H1 (cell line): ENCODE measurements around the gene SEMA4D. TPM values are rescaled to one million over a fixed set of nuclear protein-coding genes. Genes with fewer than 3 reads are reported as not detected.

ENCODE experiments used
- CTCF ChIA-PET: fragments of 300-600 bp; sonication (Branson Sonifier 250); formaldehyde crosslinking; loops from one replicate; lab custom pipeline; 2021; ENCODE audit not compliant: partially characterized antibody; lab: Charles Lee
- POLR2A ChIA-PET: fragments of 300-600 bp; sonication (Branson Sonifier 250); formaldehyde crosslinking; loops from one replicate; lab custom pipeline; 2021; ENCODE audit warnings: inconsistent platforms; ENCODE audit not compliant: partially characterized antibody; lab: Charles Lee
- DNase-seq, 2 experiments: peaks; one replicate each; pipeline versions ENCODE4 v3.0.0 to v3.0.0-alpha.2; 2010 to 2022; ENCODE audit warnings: low spot score in 2 of 2, low read depth in 1 of 2, mixed read lengths in 1 of 2
- FAIRE-seq: peaks from 2 replicates; lab custom pipeline; 2011; peaks lifted over from hg19 to GRCh38; lab: Jason Lieb, UNC
- H2AFZ ChIP-seq: 2 replicates; pipeline ENCODE4 v1.8.1; 2012; ENCODE audit warnings: low read length, inconsistent platforms
- H2AK5ac ChIP-seq: 2 replicates; pipeline ENCODE4 v1.6.1; 2013; ENCODE audit warnings: low read depth, low read length
- H2BK120ac ChIP-seq: replicated peaks from 2 replicates; pipeline ENCODE3; 2013; ENCODE audit warnings: low read depth, low read length, inconsistent platforms
- H2BK12ac ChIP-seq: 2 replicates; pipeline ENCODE4 v1.6.1; 2013; ENCODE audit warnings: low read depth, low read length
- H2BK15ac ChIP-seq: 2 replicates; pipeline ENCODE4 v1.6.1; 2013; ENCODE audit warnings: low read length
- H2BK20ac ChIP-seq: 2 replicates; pipeline ENCODE4 v1.6.1; 2013; ENCODE audit warnings: low read length
- H2BK5ac ChIP-seq: 2 replicates; pipeline ENCODE4 v1.6.1; 2013; ENCODE audit warnings: low read depth, low read length
- H3K14ac ChIP-seq: 2 replicates; pipeline ENCODE4 v1.6.1; 2013; ENCODE audit warnings: inconsistent platforms; ENCODE audit not compliant: insufficient read length
- H3K18ac ChIP-seq: 2 replicates; pipeline ENCODE4 v1.6.1; 2013; ENCODE audit warnings: low read length; ENCODE audit errors: extremely low read depth
- H3K23ac ChIP-seq: 2 replicates; pipeline ENCODE4 v1.6.1; 2013; ENCODE audit warnings: inconsistent platforms; ENCODE audit not compliant: insufficient read length
- H3K23me2 ChIP-seq: 2 replicates; pipeline ENCODE4 v1.6.1; 2013; ENCODE audit warnings: low read depth, low read length
- H3K27ac ChIP-seq: 2 replicates; pipeline ENCODE4 v1.6.1; 2011; ENCODE audit warnings: low read depth, low read length, inconsistent platforms
- H3K27me3 ChIP-seq, 4 experiments: replicated peaks in 1 of 4; 1 replicate in 1 of 4; 2 replicates in 3 of 4; pipeline versions ENCODE4 v1.6.1 to v1.8.1; 2011 to 2013; ENCODE audit warnings: low read length in 3 of 4, mild to moderate bottlenecking in 3 of 4, inconsistent platforms in 2 of 4, mixed read lengths in 2 of 4, moderate library complexity in 1 of 4; ENCODE audit not compliant: control insufficient read depth in 3 of 4, insufficient read depth in 3 of 4; ENCODE audit errors: extremely low read depth in 1 of 4
- H3K36me3 ChIP-seq, 4 experiments: 2 replicates each; pipeline versions ENCODE4 v1.6.1 to v1.8.1; 2011 to 2013; ENCODE audit warnings: mild to moderate bottlenecking in 4 of 4, low read length in 3 of 4, moderate library complexity in 2 of 4, control low read depth in 1 of 4, inconsistent platforms in 1 of 4; ENCODE audit not compliant: insufficient read depth in 4 of 4, control insufficient read depth in 2 of 4
- H3K4ac ChIP-seq: replicated peaks from 2 replicates; pipeline ENCODE3; 2013; ENCODE audit warnings: low read length, low read depth, mixed read lengths, inconsistent platforms; ENCODE audit not compliant: insufficient read length
- H3K4me1 ChIP-seq, 4 experiments: replicated peaks in 1 of 4; 1 replicate in 1 of 4; 2 replicates in 3 of 4; pipeline versions ENCODE4 v1.6.1 to v1.8.1; 2011 to 2013; ENCODE audit warnings: low read length in 3 of 4, inconsistent platforms in 2 of 4, mixed read lengths in 1 of 4; ENCODE audit not compliant: insufficient read depth in 4 of 4, control insufficient read depth in 3 of 4
- H3K4me2 ChIP-seq, 2 experiments: 2 replicates each; pipeline versions ENCODE4 v1.6.1 to v1.8.1; 2011 to 2013; ENCODE audit warnings: low read depth in 2 of 2, low read length in 2 of 2, control low read depth in 1 of 2, inconsistent platforms in 1 of 2, mild to moderate bottlenecking in 1 of 2; ENCODE audit not compliant: insufficient read depth in 1 of 2
- H3K4me3 ChIP-seq, 4 experiments: fragments of 200-600, 300-600 bp in 1 of 4; sonication (generic), shearing (Covaris generic), sonication (Bioruptor Twin) in 1 of 4; 2 replicates each; pipeline versions ENCODE4 v1.5.1 to v1.8.1; 2011 to 2016; ENCODE audit warnings: low read length in 4 of 4, low read depth in 3 of 4, control low read depth in 2 of 4, inconsistent platforms in 2 of 4, mild to moderate bottlenecking in 2 of 4, mixed read lengths in 1 of 4, moderate library complexity in 1 of 4; ENCODE audit not compliant: insufficient read depth in 2 of 4; ENCODE audit errors: extremely low read depth in 1 of 4
- H3K56ac ChIP-seq: replicated peaks from 2 replicates; pipeline ENCODE3; 2013; ENCODE audit warnings: low read depth, mild to moderate bottlenecking, mixed read lengths, low read length, inconsistent platforms; ENCODE audit not compliant: insufficient read length
- H3K79me1 ChIP-seq: 2 replicates; pipeline ENCODE4 v1.6.1; 2013; ENCODE audit warnings: low read depth, low read length, control low read depth
- H3K79me2 ChIP-seq, 2 experiments: 2 replicates each; pipeline versions ENCODE4 v1.6.1 to v1.8.1; 2012 to 2013; ENCODE audit warnings: low read length in 2 of 2, mild to moderate bottlenecking in 2 of 2, inconsistent platforms in 1 of 2; ENCODE audit not compliant: insufficient read depth in 2 of 2, control insufficient read depth in 1 of 2
- H3K9ac ChIP-seq, 4 experiments: replicated peaks in 1 of 4; 1 replicate in 1 of 4; 2 replicates in 3 of 4; pipeline versions ENCODE4 v1.6.1 to v1.8.1; 2011 to 2013; ENCODE audit warnings: low read depth in 3 of 4, low read length in 3 of 4, control low read depth in 2 of 4, mild to moderate bottlenecking in 2 of 4, moderate library complexity in 2 of 4, inconsistent platforms in 1 of 4; ENCODE audit errors: extremely low read depth in 1 of 4
- H3K9me3 ChIP-seq, 2 experiments: 2 replicates each; pipeline versions ENCODE4 v1.6.1 to v1.8.1; 2012 to 2013; ENCODE audit warnings: mild to moderate bottlenecking in 2 of 2, moderate library complexity in 2 of 2, control low read depth in 1 of 2, inconsistent platforms in 1 of 2, low read depth in 1 of 2, low read length in 1 of 2, mixed read lengths in 1 of 2; ENCODE audit not compliant: insufficient read depth in 2 of 2
- H4K20me1 ChIP-seq, 2 experiments: replicated peaks in 1 of 2; 2 replicates each; pipeline versions ENCODE3 to v1.8.1; 2011 to 2013; ENCODE audit warnings: inconsistent platforms in 2 of 2, low read length in 2 of 2, mild to moderate bottlenecking in 1 of 2; ENCODE audit not compliant: insufficient read depth in 2 of 2, control insufficient read depth in 1 of 2
- H4K5ac ChIP-seq: 2 replicates; pipeline ENCODE4 v1.6.1; 2013; ENCODE audit warnings: low read length, low read depth, mixed read lengths, inconsistent platforms; ENCODE audit not compliant: insufficient read length
- H4K8ac ChIP-seq: 2 replicates; pipeline ENCODE4 v1.8.0; 2013; ENCODE audit warnings: mild to moderate bottlenecking, moderate library complexity, low read length, inconsistent platforms; ENCODE audit not compliant: insufficient read depth; ENCODE audit errors: extremely low read depth
- H4K91ac ChIP-seq: replicated peaks from 2 replicates; pipeline ENCODE3; 2013; ENCODE audit warnings: low read length, mixed read lengths, inconsistent platforms; ENCODE audit not compliant: insufficient read length
- GABPA ChIP-seq: IDR thresholded peaks from 2 replicates; pipeline ENCODE4 v1.6.1; 2011; ENCODE audit warnings: mild to moderate bottlenecking, low read length, moderate library complexity, borderline replicate concordance; ENCODE audit not compliant: insufficient read depth
- POLR2A ChIP-seq, 2 experiments: IDR thresholded peaks; 1 replicate in 1 of 2; 2 replicates in 1 of 2; pipeline ENCODE4 v1.6.1; 2011; ENCODE audit warnings: low read depth in 2 of 2, low read length in 2 of 2, mild to moderate bottlenecking in 2 of 2; ENCODE audit errors: control extremely low read depth in 1 of 2
- WGBS, 2 experiments: shearing (Covaris generic) in 1 of 2; methylation state at CpG; one replicate each; pipeline versions ENCODE4 v1.1.6 to v1.1.7; 2013 to 2015; ENCODE audit warnings: low lambda C conversion rate in 2 of 2, mixed read lengths in 2 of 2, inconsistent platforms in 1 of 2, low coverage in 1 of 2, missing lambda C conversion rate in 1 of 2; ENCODE audit not compliant: insufficient replicate concordance in 2 of 2, insufficient coverage in 1 of 2, insufficient read length in 1 of 2; ENCODE audit errors: extremely low coverage in 1 of 2, missing lambda C conversion rate in 1 of 2; 5-methylcytosine and 5-hydroxymethylcytosine counted together
- polyA plus RNA-seq, 7 experiments: library from polyadenylated mRNA; depleted of rRNA in 3 of 7; stranded (reverse) in 5 of 7; unstranded in 2 of 7; fragments of >200 nt in 5 of 7; fragments of 200-250 nt in 2 of 7; gene quantifications; 1 replicate in 5 of 7; 2 replicates in 1 of 7; 4 replicates in 1 of 7; pipeline versions ENCODE4 v1.2.1 to v1.2.3, GENCODE V29; 2011 to 2013; ENCODE audit warnings: missing spikeins in 2 of 7, mixed read lengths in 2 of 7
- total RNA-seq: library from RNA; stranded (reverse); fragmentation: NEBNext Ultra II Directional; extraction: Animal tissue kit (Norgen Biotek cat#: 25700); gene quantifications from 2 replicates; pipeline ENCODE4 v1.2.1, GENCODE V29; 2021

SEMA4D gene
- total and polyA plus RNA-seq, 2 of the 8 experiments (the other 6 are each of a cell fraction or from before 2014, with no cell fraction given), result 21.0 to 70.4 TPM

DNA sequence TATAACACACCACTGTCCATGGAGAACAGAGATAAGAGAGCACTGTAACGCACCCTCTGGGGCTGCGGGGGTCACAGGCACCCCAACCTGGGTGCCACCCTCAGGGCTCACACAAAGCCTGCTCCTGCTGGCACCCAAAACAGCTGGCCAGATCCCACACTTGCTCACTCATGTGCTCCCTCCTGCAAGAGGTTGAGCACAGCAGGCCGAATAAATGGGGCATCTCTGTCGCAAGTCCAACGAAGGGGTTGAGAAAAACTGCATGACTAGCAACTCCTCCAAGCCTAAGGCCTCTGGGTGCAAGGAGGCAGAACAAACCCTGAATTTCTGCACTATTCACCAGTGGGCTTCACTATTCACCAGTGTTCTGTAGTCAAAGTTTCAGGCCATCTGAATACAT is 99.3 kb downstream of the SEMA4D start:
- 93% methylated on average over 5 of the region's 5 CpGs; no CpG with 5 or more reads in 1 of the 2 experiments for WGBS, 2 experiments
- no peaks in the 10 kb centered on the region for H3K79me2 ChIP-seq
- H3K27me3 ChIP-seq, result no peaks in the 10 kb centered on the region
- no peak overlapping the region for H4K8ac ChIP-seq
- ChIA-PET CTCF (interaction anchor here (0.6 to 1.7 kb wide), 5 partner anchors 10 to 1177 kb away, joined by 3 to 4 read pairs (median 4); no protein-coding TSS in a partner anchor), POLR2A (interaction anchor here (0.8 kb wide), 1 partner anchor 31 kb away, joined by 3 read pairs; no protein-coding TSS in a partner anchor)
- peaks cover 2 to 9% of the 10 kb centered on the region in 2 experiments for H4K20me1 ChIP-seq
- H2AK5ac ChIP-seq, result no peak overlapping the region
- H3K23ac ChIP-seq, result no peak overlapping the region
- H3K4me1 ChIP-seq, result no peaks in the 10 kb centered on the region
- no peak overlapping the region for H3K4me3 ChIP-seq
- peaks cover 5 to 45% (median 32%) of the 10 kb centered on the region in 4 experiments for H3K36me3 ChIP-seq
- H2BK5ac ChIP-seq, result no peak overlapping the region
- H3K56ac ChIP-seq, result no peak overlapping the region
- H3K9me3 ChIP-seq, result no peaks in the 10 kb centered on the region
- no peak overlapping the region for H3K9ac ChIP-seq
- no peak overlapping the region for H2BK12ac ChIP-seq
- FAIRE-seq (no peak), DNase-seq (no peak)
- H2AFZ ChIP-seq, result no peak overlapping the region
- H4K91ac ChIP-seq, result no peak overlapping the region
- no peak overlapping the region for H3K18ac ChIP-seq
- H2BK120ac ChIP-seq, result no peak overlapping the region
- no peak overlapping the region for H3K4ac ChIP-seq
- no peak overlapping the region for H2BK15ac ChIP-seq
- H3K79me1 ChIP-seq, result no peaks in the 10 kb centered on the region
- no peak overlapping the region for H3K27ac ChIP-seq
- no peak overlapping the region for H2BK20ac ChIP-seq
- no peak overlapping the region for H3K14ac ChIP-seq
- H3K23me2 ChIP-seq, result no peaks in the 10 kb centered on the region
- H3K4me2 ChIP-seq, result no peak overlapping the region
- no peak overlapping the region for H4K5ac ChIP-seq
- TF ChIP-seq POLR2A (IDR thresholded peaks at IDR 0.05; ENCODE audit: control extremely low read depth in 1 of 2, low read depth in 2 of 2, low read length in 2 of 2) (no peak), GABPA (no peak)
